ENCODE data around the gene RFTN1. TPM values are rescaled to one million over a fixed set of nuclear protein-coding genes. Genes with fewer than 3 reads are reported as not detected.

Gene RFTN1
- total and polyA plus RNA-seq, 2 donors (not counting 3 experiments of a cell fraction or from before 2014, with no cell fraction given), result 40.3 to 43.3 TPM

GRCh38 chr3:16407366-16407765 lies 106.1 kb downstream of the RFTN1 start:
- Histone ChIP-seq H3K9me3 (replicated peaks; ENCODE audit: control insufficient read depth, insufficient read depth, low read length) (no peaks in the 10 kb centered on the region), H4K20me1 (replicated peaks; ENCODE audit: control insufficient read depth, extremely low read depth, insufficient read depth, low read length) (no peaks in the 10 kb centered on the region)
- CTCF ChIA-PET, result interaction anchor here (1.6 kb wide), 1 partner anchor 13 kb away, joined by 6 read pairs; no protein-coding TSS in a partner anchor

More at GRCh38 chr3:16407366-16407765, 106.1 kb downstream of the RFTN1 start:
- DNase-seq (ENCODE audit: low read depth, low spot score) (no peak), FAIRE-seq (no peak)
- BruUV-seq (replicated peaks), result no TSS peak
- no peak overlapping the region for H3K9ac ChIP-seq (replicated peaks; ENCODE audit: extremely low read depth, insufficient read depth, low read length)
- H2AFZ ChIP-seq (ENCODE audit: low read depth, low read length), result no peak overlapping the region
- POLR2A ChIA-PET, result no interaction called here
- no peak overlapping the region for H3K27ac ChIP-seq (ENCODE audit: insufficient read depth, low read depth, low read length)
- no peaks in the 10 kb centered on the region for H3K4me1 ChIP-seq (ENCODE audit: control insufficient read depth, extremely low read depth, insufficient read depth, low read length)
- H3K4me3 ChIP-seq (replicated peaks in 1 of 3; ENCODE audit: insufficient read depth in 1 of 3, low read depth in 1 of 3, low read length in 3 of 3), result no peak overlapping the region
- no peaks in the 10 kb centered on the region for H3K27me3 ChIP-seq (ENCODE audit: control insufficient read depth in 2 of 2, insufficient read depth in 2 of 2, low read length in 2 of 2)
- no peaks in the 10 kb centered on the region for H3K79me2 ChIP-seq (ENCODE audit: control insufficient read depth, insufficient read depth, low read length)
- peaks cover 2 to 9% of the 10 kb centered on the region in 2 experiments for H3K36me3 ChIP-seq (ENCODE audit: control insufficient read depth in 2 of 2, extremely low read depth in 1 of 2, insufficient read depth in 2 of 2, low read length in 2 of 2)
- intact Hi-C loops (cut with micrococcal nuclease) (no loop called here), dilution Hi-C loops (cut with MboI; ENCODE audit: extremely low pct_ligation_motif_present, low sequenced_read_pairs) (no loop called here)
- H3K9me1 ChIP-seq (replicated peaks; ENCODE audit: control insufficient read depth, extremely low read depth, insufficient read depth, low read length), result no peaks in the 10 kb centered on the region
- TF ChIP-seq POLR2AphosphoS5 (IDR thresholded peaks at IDR 0.05; ENCODE audit: insufficient read depth, low read depth, low read length) (no peak), MAX (IDR thresholded peaks at IDR 0.05; ENCODE audit: insufficient read depth, insufficient read length) (no peak), MYC (IDR thresholded peaks at IDR 0.05; ENCODE audit: low read depth, low read length) (no peak), GATA2 (IDR thresholded peaks at IDR 0.05; ENCODE audit: insufficient read depth, insufficient read length, low read depth, low read length) (no peak), FOS (IDR thresholded peaks at IDR 0.05; ENCODE audit: borderline replicate concordance, insufficient read depth, low read length) (no peak), POLR2A (IDR thresholded peaks at IDR 0.05; ENCODE audit: low read depth, low read length) (no peak), CTCF (IDR thresholded peaks at IDR 0.05; ENCODE audit: extremely low read depth in 1 of 2, insufficient read depth in 1 of 2, low read depth in 1 of 2, low read length in 2 of 2) (no peak)
- H3K4me2 ChIP-seq (ENCODE audit: insufficient read depth, low read length), result no peak overlapping the region
